GM12878 (cell line): ENCODE results near the gene VEGFB. TPM values are rescaled to one million over a fixed set of nuclear protein-coding genes. Genes with fewer than 3 reads are reported as not detected.

Experiments
- ATAC-seq: fragments of 200-7000 bp; cut with Tn5 transposase; 3 replicates; pipeline ENCODE4 v1.9.1; 2020; ENCODE audit warnings: mild to moderate bottlenecking, moderate library complexity
- BruUV-seq: library from RNA; stranded (reverse); fragments of 400-500 nt; replicated peaks from 2 replicates; lab custom pipeline; 2021; lab: Mats Ljungman, UMichigan
- CTCF ChIA-PET: fragments of 300-600 bp; sonication (Branson Sonifier 250); formaldehyde crosslinking; extraction: SDS; loops from one replicate; lab custom pipeline; 2021; ENCODE audit warnings: inconsistent platforms; lab: Yijun Ruan, JAX
- POLR2A ChIA-PET: fragments of 350-600 bp; formaldehyde crosslinking; extraction: SDS; loops from one replicate; lab custom pipeline; 2021; ENCODE audit warnings: inconsistent platforms; lab: Charles Lee
- RAD21 ChIA-PET: fragments of 300-600 bp; sonication (Branson Sonifier 250); formaldehyde crosslinking; loops from one replicate; lab custom pipeline; 2023; ENCODE audit warnings: antibody characterized with exemption; ENCODE audit not compliant: unreplicated experiment; lab: Charles Lee
- SMC1A ChIA-PET: fragments of 300-600 bp; sonication (Branson Sonifier 250); formaldehyde crosslinking; loops from one replicate; lab custom pipeline; 2023; ENCODE audit not compliant: unreplicated experiment, uncharacterized antibody; lab: Charles Lee
- DNase-seq: peaks from one replicate; pipeline ENCODE4 v3.0.0-alpha.2; 2011; ENCODE audit warnings: low read depth, low spot score
- FAIRE-seq: peaks from 3 replicates; lab custom pipeline; 2011; peaks lifted over from hg19 to GRCh38; lab: Jason Lieb, UNC
- H2AFZ ChIP-seq: 2 replicates; pipeline ENCODE4 v1.6.0; 2011; ENCODE audit warnings: low read depth, low read length, control low read depth; ENCODE audit not compliant: control insufficient read depth
- H3K27ac ChIP-seq: 2 replicates; pipeline ENCODE4 v1.5.1; 2011; ENCODE audit warnings: control low read depth; ENCODE audit not compliant: control insufficient read depth, insufficient read depth
- H3K27me3 ChIP-seq, 2 experiments: replicated peaks in 1 of 2; 2 replicates each; pipeline versions ENCODE4 v1.6.0 to v1.6.1; 2011; ENCODE audit warnings: low read length in 1 of 2; ENCODE audit not compliant: control insufficient read depth in 2 of 2, insufficient read depth in 2 of 2
- H3K36me3 ChIP-seq, 2 experiments: 2 replicates each; pipeline ENCODE4 v1.5.1; 2011; ENCODE audit warnings: low read length in 1 of 2; ENCODE audit not compliant: control insufficient read depth in 2 of 2, insufficient read depth in 2 of 2
- H3K4me1 ChIP-seq: 2 replicates; pipeline ENCODE4 v1.6.1; 2011; ENCODE audit warnings: mild to moderate bottlenecking, low read length, moderate library complexity, mixed read lengths; ENCODE audit not compliant: control insufficient read depth, insufficient read depth
- H3K4me2 ChIP-seq: 2 replicates; pipeline ENCODE4 v1.6.0; 2011; ENCODE audit warnings: control low read depth; ENCODE audit not compliant: control insufficient read depth, insufficient read depth
- H3K4me3 ChIP-seq: fragments of 200-600 bp; sonication (generic); 2 replicates; pipeline ENCODE4 v1.5.1; 2016
- H3K79me2 ChIP-seq: 2 replicates; pipeline ENCODE4 v1.6.0; 2011; ENCODE audit warnings: low read length; ENCODE audit not compliant: control insufficient read depth, insufficient read depth
- H3K9ac ChIP-seq: 2 replicates; pipeline ENCODE4 v1.8.0; 2011; ENCODE audit warnings: low read length, control low read depth, mixed read lengths; ENCODE audit not compliant: control insufficient read depth, insufficient read depth
- H3K9me3 ChIP-seq: replicated peaks from 3 replicates; pipeline ENCODE4 v1.5.1; 2011; ENCODE audit warnings: mild to moderate bottlenecking, low read length; ENCODE audit not compliant: control insufficient read depth, insufficient read depth
- H4K20me1 ChIP-seq: 2 replicates; pipeline ENCODE4 v1.6.0; 2011; ENCODE audit not compliant: control insufficient read depth, insufficient read depth
- CBFB ChIP-seq: IDR thresholded peaks from 2 replicates; pipeline ENCODE4 v1.6.1; 2016; ENCODE audit warnings: antibody characterized with exemption, low read depth
- DPF2 ChIP-seq: fragments of 450-650 bp; IDR thresholded peaks from 2 replicates; pipeline ENCODE4 v1.6.1; 2017; ENCODE audit warnings: mild to moderate bottlenecking
- GATAD2B ChIP-seq: fragments of 450-650 bp; conservative IDR thresholded peaks from 2 replicates; pipeline ENCODE4 v1.6.1; 2017; ENCODE audit warnings: low read depth, mild to moderate bottlenecking, moderate library complexity
- HCFC1 ChIP-seq: fragments of 150-350 bp; IDR thresholded peaks from 2 replicates; pipeline ENCODE4 v1.6.1; 2014; ENCODE audit warnings: low read length
- HDGF ChIP-seq: fragments of 450-650 bp; IDR thresholded peaks from 2 replicates; pipeline ENCODE4 v1.6.1; 2016; ENCODE audit warnings: antibody characterized with exemption
- IKZF1 ChIP-seq: fragments of 450-650 bp; conservative IDR thresholded peaks from 2 replicates; pipeline ENCODE4 v1.6.1; 2017; ENCODE audit warnings: antibody characterized with exemption, mild to moderate bottlenecking
- MEF2B ChIP-seq: fragments of 450-650 bp; IDR thresholded peaks from 2 replicates; pipeline ENCODE4 v1.6.1; 2018; ENCODE audit warnings: mild to moderate bottlenecking, moderate library complexity; ENCODE audit not compliant: partially characterized antibody, poor library complexity, severe bottlenecking
- MTA2 ChIP-seq: fragments of 450-650 bp; IDR thresholded peaks from 2 replicates; pipeline ENCODE4 v1.6.1; 2016; ENCODE audit warnings: low read depth, mild to moderate bottlenecking, moderate library complexity
- NFXL1 ChIP-seq: fragments of 450-650 bp; IDR thresholded peaks from 2 replicates; pipeline ENCODE4 v1.6.1; 2017; ENCODE audit warnings: antibody characterized with exemption, mild to moderate bottlenecking, borderline replicate concordance
- POLR2A ChIP-seq: IDR thresholded peaks from 2 replicates; pipeline ENCODE4 v1.6.1; 2011; ENCODE audit warnings: low read depth, mild to moderate bottlenecking, low read length
- POLR2AphosphoS5 ChIP-seq: IDR thresholded peaks from 2 replicates; pipeline ENCODE4 v1.6.1; 2011; ENCODE audit warnings: mild to moderate bottlenecking, low read length, inconsistent platforms
- RAD51 ChIP-seq: fragments of 450-650 bp; IDR thresholded peaks from 2 replicates; pipeline ENCODE4 v1.6.1; 2016; ENCODE audit warnings: moderate library complexity, mild to moderate bottlenecking, inconsistent platforms
- RB1 ChIP-seq: fragments of 450-650 bp; formaldehyde crosslinking; IDR thresholded peaks from 2 replicates; pipeline ENCODE4 v1.6.1; 2017; ENCODE audit warnings: mild to moderate bottlenecking, borderline replicate concordance
- SMAD5 ChIP-seq: IDR thresholded peaks from 2 replicates; pipeline ENCODE4 v1.6.1; 2016; ENCODE audit warnings: antibody characterized with exemption, low read depth
- SMARCA5 ChIP-seq: fragments of 450-650 bp; IDR thresholded peaks from 2 replicates; pipeline ENCODE4 v1.6.1; 2017; ENCODE audit warnings: mild to moderate bottlenecking
- WGBS: methylation state at CpG from one replicate; pipeline ENCODE4 v1.1.6; 2016; ENCODE audit warnings: low lambda C conversion rate; ENCODE audit not compliant: insufficient replicate concordance, insufficient coverage; ENCODE audit errors: missing lambda C conversion rate; 5-methylcytosine and 5-hydroxymethylcytosine counted together
- in situ Hi-C: fragments of 300-500 bp; cut with MboI; formaldehyde crosslinking; loops from 9 replicates; pipeline ENCODE4 v1.14.3; 2018; ENCODE audit warnings: mixed read lengths
- intact Hi-C: fragments of 100-400 bp; cut with micrococcal nuclease; formaldehyde crosslinking; loops from one replicate; pipeline ENCODE4 v1.14.2; 2022; ENCODE audit not compliant: unreplicated experiment
- polyA plus RNA-seq, 11 experiments: library from polyadenylated mRNA; depleted of rRNA in 4 of 11; unstranded in 6 of 11; stranded (reverse) in 5 of 11; fragments of >200 nt; fragmentation: Nextera tagmentation in 4 of 11; fragmentation: Illumina TruSeq in 1 of 11; extraction: Ambion mirVana in 4 of 11; extraction: Trizol in 1 of 11; gene quantifications; 1 replicate in 1 of 11; 2 replicates in 10 of 11; pipeline versions ENCODE4 v1.2.1 to v1.2.3, GENCODE V29; 2011 to 2016; ENCODE audit warnings: inconsistent platforms in 2 of 11, missing spikeins in 2 of 11, low read depth in 1 of 11
- total RNA-seq, 4 experiments: library from RNA; depleted of rRNA in 3 of 4; stranded (reverse); fragments of >200 nt in 3 of 4; fragmentation: Illumina TruSeq in 1 of 4; extraction: Trizol in 1 of 4; gene quantifications; 2 replicates each; pipeline versions ENCODE4 v1.2.1 to v1.2.3, GENCODE V29; 2013 to 2021
- TF ChIP-seq, protein P1 (sequence below): fragments of 450-650 bp; IDR thresholded peaks from 2 replicates; pipeline ENCODE4 v1.6.1; 2017; ENCODE audit warnings: mild to moderate bottlenecking, moderate library complexity
- TF ChIP-seq, protein P2 (sequence below): IDR thresholded peaks from 2 replicates; pipeline ENCODE4 v1.6.1; 2011; ENCODE audit warnings: borderline replicate concordance, low read depth, mild to moderate bottlenecking, moderate library complexity, mixed read lengths, low read length; ENCODE audit not compliant: insufficient read depth; ENCODE audit errors: extremely low read length

VEGFB gene
- total and polyA plus RNA-seq, 10 of the 15 experiments (the other 5 are each of a cell fraction or from before 2014, with no cell fraction given), result 7.0 to 75.8 (median 20.3) TPM

DNA sequence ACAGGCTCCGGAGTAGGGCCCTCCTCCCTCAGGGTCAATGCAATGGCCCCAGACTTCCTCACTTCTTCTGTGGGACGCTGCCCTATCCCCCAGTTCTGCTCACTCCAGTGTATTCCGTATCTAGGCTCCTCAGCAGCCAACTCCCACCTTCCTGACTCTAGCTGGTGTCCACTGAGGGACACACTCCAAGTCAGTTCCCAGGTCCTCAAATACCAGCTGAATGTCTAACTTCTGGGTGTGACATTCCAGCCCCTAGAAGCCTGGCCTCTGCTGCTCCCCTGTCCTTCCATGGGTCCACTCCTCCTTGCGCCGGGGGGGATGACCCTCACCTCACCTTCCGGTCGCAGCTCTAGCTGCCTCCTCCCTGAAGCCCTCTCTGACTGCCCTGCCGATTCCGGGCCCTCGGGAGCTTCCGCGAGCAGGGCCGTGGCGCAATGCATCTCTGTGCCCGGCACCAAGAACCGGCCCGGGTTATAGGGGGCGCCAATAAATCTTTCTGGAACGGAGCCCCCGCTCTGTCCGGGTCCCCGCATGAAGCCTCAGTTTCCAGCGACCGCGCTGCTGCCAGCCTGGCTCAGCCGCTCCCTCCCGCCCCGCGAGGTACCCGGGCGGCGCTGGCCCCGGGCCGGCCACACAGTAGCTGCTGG is 34.6 kb downstream of the VEGFB start:
- ChIA-PET POLR2A (interaction anchor here (0.7 to 6.3 kb wide), 11 partner anchors 14 to 85 kb away, joined by 3 to 92 read pairs (median 5); partner anchors contain the start of genes BAD, CATSPERZ, ESRRA and FERMT3), RAD21 (interaction anchor here (0.8 to 4.3 kb wide), 6 partner anchors 17 to 63 kb away, joined by 3 to 56 read pairs (median 4); partner anchors contain the start of genes FERMT3, PPP1R14B, PRDX5 and TRMT112), SMC1A (interaction anchor here (0.7 to 4.6 kb wide), 6 partner anchors 19 to 86 kb away, joined by 3 to 32 read pairs (median 3); partner anchors contain the start of genes FERMT3, NUDT22 and TRPT1), CTCF (interaction anchor here (0.7 to 5.7 kb wide), 10 partner anchors 9 to 87 kb away, joined by 3 to 147 read pairs (median 6); partner anchors contain the start of genes BAD, CATSPERZ, FERMT3 and GPR137)
- 2% methylated on average over 34 of the region's 34 CpGs for WGBS
- DNase-seq, result no peak
- H3K4me3 ChIP-seq, result peak overlapping the region; percentile 88
- H3K27ac ChIP-seq, result peak overlapping the region; percentile 81
- no peaks in the 10 kb centered on the region; a peak in 2 of 4 replicates for H3K36me3 ChIP-seq
- intact Hi-C loops, result loop anchor here (2.0 kb wide), 1 partner anchor 18 kb away; the partner anchor contains the start of gene PLCB3
- no TSS peak for BruUV-seq
- peak overlapping the region; percentile 46 for H2AFZ ChIP-seq
- H3K9ac ChIP-seq, result peak overlapping the region; percentile 97
- no peaks in the 10 kb centered on the region for H4K20me1 ChIP-seq
- H3K79me2 ChIP-seq, result peaks cover 19% of the 10 kb centered on the region
- H3K27me3 ChIP-seq, result no peaks in the 10 kb centered on the region
- no peaks in the 10 kb centered on the region for H3K9me3 ChIP-seq
- peak overlapping the region; percentile 100 for H3K4me2 ChIP-seq
- FAIRE-seq, result peak; percentile 13
- in situ Hi-C loops, result no loop called here
- ATAC-seq, result peak; percentile 59
- peaks cover 12% of the 10 kb centered on the region for H3K4me1 ChIP-seq
- TF ChIP-seq CBFB (peak; percentile 41; the same call in 1 of the 2 replicates), POLR2A (no peak), HCFC1 (no peak), POLR2AphosphoS5 (no peak), MTA2 (peak; percentile 20; the same call in 1 of the 2 replicates), IKZF1 (peak; percentile 11; the same call in 1 of the 2 replicates), DPF2 (0 out of 2 replicates have a peak, but pooled peaks have one; percentile 50), SMAD5 (0 out of 2 replicates have a peak, but pooled peaks have one; percentile 20), GATAD2B (peak; percentile 32), SMARCA5 (peak; percentile 96), HDGF (peak; percentile 70), RB1 (0 out of 2 replicates have a peak, but pooled peaks have one; percentile 5), NFXL1 (no peak), RAD51 (no peak), MEF2B (no peak)
- TF ChIP-seq, protein P1, sequence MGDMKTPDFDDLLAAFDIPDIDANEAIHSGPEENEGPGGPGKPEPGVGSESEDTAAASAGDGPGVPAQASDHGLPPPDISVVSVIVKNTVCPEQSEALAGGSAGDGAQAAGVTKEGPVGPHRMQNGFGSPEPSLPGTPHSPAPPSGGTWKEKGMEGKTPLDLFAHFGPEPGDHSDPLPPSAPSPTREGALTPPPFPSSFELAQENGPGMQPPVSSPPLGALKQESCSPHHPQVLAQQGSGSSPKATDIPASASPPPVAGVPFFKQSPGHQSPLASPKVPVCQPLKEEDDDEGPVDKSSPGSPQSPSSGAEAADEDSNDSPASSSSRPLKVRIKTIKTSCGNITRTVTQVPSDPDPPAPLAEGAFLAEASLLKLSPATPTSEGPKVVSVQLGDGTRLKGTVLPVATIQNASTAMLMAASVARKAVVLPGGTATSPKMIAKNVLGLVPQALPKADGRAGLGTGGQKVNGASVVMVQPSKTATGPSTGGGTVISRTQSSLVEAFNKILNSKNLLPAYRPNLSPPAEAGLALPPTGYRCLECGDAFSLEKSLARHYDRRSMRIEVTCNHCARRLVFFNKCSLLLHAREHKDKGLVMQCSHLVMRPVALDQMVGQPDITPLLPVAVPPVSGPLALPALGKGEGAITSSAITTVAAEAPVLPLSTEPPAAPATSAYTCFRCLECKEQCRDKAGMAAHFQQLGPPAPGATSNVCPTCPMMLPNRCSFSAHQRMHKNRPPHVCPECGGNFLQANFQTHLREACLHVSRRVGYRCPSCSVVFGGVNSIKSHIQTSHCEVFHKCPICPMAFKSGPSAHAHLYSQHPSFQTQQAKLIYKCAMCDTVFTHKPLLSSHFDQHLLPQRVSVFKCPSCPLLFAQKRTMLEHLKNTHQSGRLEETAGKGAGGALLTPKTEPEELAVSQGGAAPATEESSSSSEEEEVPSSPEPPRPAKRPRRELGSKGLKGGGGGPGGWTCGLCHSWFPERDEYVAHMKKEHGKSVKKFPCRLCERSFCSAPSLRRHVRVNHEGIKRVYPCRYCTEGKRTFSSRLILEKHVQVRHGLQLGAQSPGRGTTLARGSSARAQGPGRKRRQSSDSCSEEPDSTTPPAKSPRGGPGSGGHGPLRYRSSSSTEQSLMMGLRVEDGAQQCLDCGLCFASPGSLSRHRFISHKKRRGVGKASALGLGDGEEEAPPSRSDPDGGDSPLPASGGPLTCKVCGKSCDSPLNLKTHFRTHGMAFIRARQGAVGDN, result no peak
- TF ChIP-seq, protein P2, sequence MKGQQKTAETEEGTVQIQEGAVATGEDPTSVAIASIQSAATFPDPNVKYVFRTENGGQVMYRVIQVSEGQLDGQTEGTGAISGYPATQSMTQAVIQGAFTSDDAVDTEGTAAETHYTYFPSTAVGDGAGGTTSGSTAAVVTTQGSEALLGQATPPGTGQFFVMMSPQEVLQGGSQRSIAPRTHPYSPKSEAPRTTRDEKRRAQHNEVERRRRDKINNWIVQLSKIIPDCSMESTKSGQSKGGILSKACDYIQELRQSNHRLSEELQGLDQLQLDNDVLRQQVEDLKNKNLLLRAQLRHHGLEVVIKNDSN, result no peak
